Lower leg skin (tissue), 4 donors: Measurements from ENCODE around the gene CAAP1. TPM values are rescaled to one million over a fixed set of nuclear protein-coding genes. Genes with fewer than 3 reads are reported as not detected.

ENCODE experiments used
- DNase-seq, 2 donors: peaks; one replicate each; pipeline ENCODE4 v3.0.0-alpha.2; 2019; ENCODE audit warnings: low spot score in 2 of 2
- H3K4me3 ChIP-seq: fragments of 200-600 bp; sonication (generic); 2 replicates; pipeline ENCODE4 v1.5.1; 2017; ENCODE audit warnings: mild to moderate bottlenecking, low read depth; ENCODE audit not compliant: poor library complexity, severe bottlenecking
- POLR2A ChIP-seq, 2 donors: fragments of 450-650 bp; IDR thresholded peaks; one replicate each; pipeline ENCODE4 v1.6.1; 2016 to 2017; ENCODE audit warnings: antibody characterized with exemption in 2 of 2, mild to moderate bottlenecking in 1 of 2, moderate library complexity in 1 of 2
- WGBS, 2 donors: methylation state at CpG; one replicate each; pipeline ENCODE4 v1.1.5; 2018; 5-methylcytosine and 5-hydroxymethylcytosine counted together
- intact Hi-C: fragments of 100-400 bp; cut with DNase I; formaldehyde crosslinking; loops from one replicate; pipeline ENCODE4 v1.15.0; 2023; ENCODE audit warnings: low total_unique reads
- total RNA-seq, 4 donors: library from RNA; depleted of rRNA; stranded (reverse); fragments of >200 nt; gene quantifications; one replicate each; pipeline ENCODE4 v1.1.0, GENCODE V29; 2016
- TF ChIP-seq, protein P1 (sequence below), 3 donors: fragments of 450-650 bp; IDR thresholded peaks; one replicate each; pipeline ENCODE4 v1.5.1; 2016; ENCODE audit warnings: antibody characterized with exemption in 3 of 3, mild to moderate bottlenecking in 3 of 3, moderate library complexity in 2 of 3

CAAP1 gene, protein sequence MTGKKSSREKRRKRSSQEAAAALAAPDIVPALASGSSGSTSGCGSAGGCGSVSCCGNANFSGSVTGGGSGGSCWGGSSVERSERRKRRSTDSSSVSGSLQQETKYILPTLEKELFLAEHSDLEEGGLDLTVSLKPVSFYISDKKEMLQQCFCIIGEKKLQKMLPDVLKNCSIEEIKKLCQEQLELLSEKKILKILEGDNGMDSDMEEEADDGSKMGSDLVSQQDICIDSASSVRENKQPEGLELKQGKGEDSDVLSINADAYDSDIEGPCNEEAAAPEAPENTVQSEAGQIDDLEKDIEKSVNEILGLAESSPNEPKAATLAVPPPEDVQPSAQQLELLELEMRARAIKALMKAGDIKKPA
- total RNA-seq: 10 to 100 TPM in 3 of 4 donors, 1 to 10 TPM in 1; 10.0 to 24.4 (median 20.3) TPM

GRCh38 chr9:26892251-26893029 is at the start of gene CAAP1:
CAAP1 (minus strand) TSS chr9:26892802; CDS start chr9:26892715, 87 bp downstream.
- DNase-seq: peak; percentile 88 to 98
- intact Hi-C loops: no loop called here
- WGBS, 2 donors: 1% methylated on average over 47 of the region's 70 CpGs
- peak within 1 kb of the TSS; percentile 95 for H3K4me3 ChIP-seq
- TF ChIP-seq POLR2A (IDR thresholded peaks at IDR 0.05): no peak
- TF ChIP-seq, protein P1, sequence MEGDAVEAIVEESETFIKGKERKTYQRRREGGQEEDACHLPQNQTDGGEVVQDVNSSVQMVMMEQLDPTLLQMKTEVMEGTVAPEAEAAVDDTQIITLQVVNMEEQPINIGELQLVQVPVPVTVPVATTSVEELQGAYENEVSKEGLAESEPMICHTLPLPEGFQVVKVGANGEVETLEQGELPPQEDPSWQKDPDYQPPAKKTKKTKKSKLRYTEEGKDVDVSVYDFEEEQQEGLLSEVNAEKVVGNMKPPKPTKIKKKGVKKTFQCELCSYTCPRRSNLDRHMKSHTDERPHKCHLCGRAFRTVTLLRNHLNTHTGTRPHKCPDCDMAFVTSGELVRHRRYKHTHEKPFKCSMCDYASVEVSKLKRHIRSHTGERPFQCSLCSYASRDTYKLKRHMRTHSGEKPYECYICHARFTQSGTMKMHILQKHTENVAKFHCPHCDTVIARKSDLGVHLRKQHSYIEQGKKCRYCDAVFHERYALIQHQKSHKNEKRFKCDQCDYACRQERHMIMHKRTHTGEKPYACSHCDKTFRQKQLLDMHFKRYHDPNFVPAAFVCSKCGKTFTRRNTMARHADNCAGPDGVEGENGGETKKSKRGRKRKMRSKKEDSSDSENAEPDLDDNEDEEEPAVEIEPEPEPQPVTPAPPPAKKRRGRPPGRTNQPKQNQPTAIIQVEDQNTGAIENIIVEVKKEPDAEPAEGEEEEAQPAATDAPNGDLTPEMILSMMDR (IDR thresholded peaks at IDR 0.05): no peak

DNA sequence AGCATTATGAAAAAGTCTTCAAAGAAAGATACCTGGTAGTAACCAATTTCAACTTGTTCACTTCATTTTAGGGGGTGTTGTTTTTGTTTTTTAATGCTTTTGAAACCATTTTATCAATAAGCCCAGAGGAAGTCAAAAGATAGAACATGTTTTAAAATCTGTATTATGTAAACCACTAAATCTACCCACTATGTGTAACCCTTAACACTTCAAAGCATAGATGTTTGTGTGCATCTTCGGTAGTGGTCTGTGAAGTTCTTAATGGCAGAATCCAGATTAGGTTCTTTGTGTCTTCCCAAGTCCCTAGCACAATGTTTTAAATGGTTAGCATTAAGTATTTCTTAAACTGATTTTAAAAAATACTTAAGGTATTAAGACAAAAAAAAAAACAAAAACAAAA is 48.2 kb upstream of the CAAP1 start:
- intact Hi-C loops: loop anchor here (10.0 kb wide), 1 partner anchor 634 kb away; the partner anchor contains the start of gene C9orf72
- 91 to 100% methylated on average over 1 of the region's 1 CpG for WGBS, 2 donors
- no peak for DNase-seq
- TF ChIP-seq, protein P1 (IDR thresholded peaks at IDR 0.05): no peak
- TF ChIP-seq POLR2A (IDR thresholded peaks at IDR 0.05): no peak
- no peak overlapping the region for H3K4me3 ChIP-seq

GRCh38 chr9:26939955-26940711 is 47.5 kb upstream of the CAAP1 start:
- DNase-seq: no peak
- H3K4me3 ChIP-seq: no peak overlapping the region
- 77 to 81% methylated on average over 3 of the region's 3 CpGs for WGBS, 2 donors
- no peak for TF ChIP-seq POLR2A (IDR thresholded peaks at IDR 0.05)
- TF ChIP-seq, protein P1 (IDR thresholded peaks at IDR 0.05): no peak
- intact Hi-C loops: loop anchor here (10.0 kb wide), 1 partner anchor 635 kb away; the partner anchor contains the start of gene C9orf72

DNA sequence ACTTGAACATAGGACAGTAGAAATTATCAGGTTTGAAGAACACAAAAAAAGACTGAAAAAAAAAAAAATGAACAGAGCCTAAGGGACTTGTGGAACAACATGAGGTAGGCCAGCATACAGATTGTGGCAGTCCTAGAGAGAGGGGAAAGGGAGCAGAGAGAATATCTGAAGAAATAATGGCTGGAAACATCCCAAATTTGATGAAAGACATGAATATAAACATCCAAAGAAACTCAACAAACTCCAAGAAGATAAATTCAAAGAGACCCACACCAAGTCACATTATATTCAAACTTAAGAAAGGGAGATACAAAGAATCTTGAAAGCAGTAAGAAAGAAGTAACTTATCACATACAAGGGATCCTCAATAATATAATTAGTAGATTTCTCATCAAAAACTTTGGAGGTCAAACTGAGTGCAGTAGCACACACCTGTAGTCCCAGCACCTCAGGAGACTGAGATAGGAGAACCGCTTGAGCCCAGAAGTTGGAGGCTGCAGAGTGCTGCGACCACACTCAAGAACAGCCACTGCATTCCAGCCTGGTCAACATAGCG is 45.3 kb upstream of the CAAP1 start:
- intact Hi-C loops: no loop called here
- no peak overlapping the region for H3K4me3 ChIP-seq
- TF ChIP-seq POLR2A (IDR thresholded peaks at IDR 0.05): no peak
- TF ChIP-seq, protein P1 (IDR thresholded peaks at IDR 0.05): no peak
- DNase-seq: no peak
- 95 to 96% methylated on average over 3 of the region's 3 CpGs for WGBS, 2 donors

DNA sequence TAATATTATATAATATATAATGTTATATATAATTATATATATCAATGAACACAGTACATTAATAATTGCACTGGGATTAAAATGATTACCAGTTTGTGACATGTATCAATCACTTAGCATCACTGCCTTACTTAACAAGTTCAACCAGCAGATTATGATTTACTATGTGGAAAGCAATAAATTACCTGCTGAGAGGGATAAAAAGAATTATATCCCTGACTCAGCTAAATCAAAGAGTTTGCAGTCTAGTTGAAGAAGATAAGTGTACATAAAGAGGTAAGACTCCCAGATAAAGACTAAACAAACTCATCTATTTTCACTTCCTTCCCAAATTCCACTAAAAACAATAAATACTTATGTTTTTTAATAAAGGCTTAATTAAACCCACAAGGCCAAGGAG is 43.2 kb upstream of the CAAP1 start:
- intact Hi-C loops: no loop called here
- DNase-seq: no peak
- TF ChIP-seq POLR2A (IDR thresholded peaks at IDR 0.05): no peak
- TF ChIP-seq, protein P1 (IDR thresholded peaks at IDR 0.05): no peak
- H3K4me3 ChIP-seq: no peak overlapping the region
